Measurements from ENCODE around the gene FAM43B. TPM values are rescaled to one million over a fixed set of nuclear protein-coding genes. Genes with fewer than 3 reads are reported as not detected.
"Not testable (repeated sequence)": the region's sequence is repeated elsewhere in the genome, so short reads cannot be mapped to it uniquely, and the experiment has no call there.

FAM43B gene, protein sequence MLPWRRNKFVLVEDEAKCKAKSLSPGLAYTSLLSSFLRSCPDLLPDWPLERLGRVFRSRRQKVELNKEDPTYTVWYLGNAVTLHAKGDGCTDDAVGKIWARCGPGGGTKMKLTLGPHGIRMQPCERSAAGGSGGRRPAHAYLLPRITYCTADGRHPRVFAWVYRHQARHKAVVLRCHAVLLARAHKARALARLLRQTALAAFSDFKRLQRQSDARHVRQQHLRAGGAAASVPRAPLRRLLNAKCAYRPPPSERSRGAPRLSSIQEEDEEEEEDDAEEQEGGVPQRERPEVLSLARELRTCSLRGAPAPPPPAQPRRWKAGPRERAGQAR
- total RNA-seq (2014; rRNA removed; shearing (Covaris generic)), result not detected in 2 replicates
- polyA plus RNA-seq (2014; cell fraction: nucleus; rRNA removed), result not detected in 2 replicates

- DNase-seq (ENCODE audit: extremely low read depth, low read depth), result no peak
Observed at GRCh38 chr1:20551945-20552727, at the start of gene FAM43B. Gene FAM43B (plus strand): TSS chr1:20552573. CDS start chr1:20552974, 401 bp downstream.

GRCh38 chr1:20505488-20505887 is 46.9 kb upstream of the FAM43B start:
- no peak for DNase-seq (ENCODE audit: extremely low read depth, low read depth)

DNA sequence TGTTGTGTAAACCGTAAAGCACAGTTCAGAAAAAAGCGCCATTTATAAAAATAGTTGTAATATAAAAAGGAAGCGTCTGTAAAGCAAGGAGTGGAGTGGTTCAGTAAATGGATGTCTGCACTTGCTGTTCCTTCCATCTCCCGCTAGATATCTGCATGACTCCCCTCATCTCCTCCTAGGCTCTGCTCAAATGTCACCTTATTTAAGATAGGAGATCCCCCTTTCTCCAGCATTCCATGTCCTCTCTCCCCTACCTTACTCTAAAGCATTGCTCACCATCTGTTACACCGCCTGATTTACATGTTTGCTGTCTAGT is 45.2 kb upstream of the FAM43B start:
- no peak for DNase-seq (ENCODE audit: extremely low read depth, low read depth)

DNA sequence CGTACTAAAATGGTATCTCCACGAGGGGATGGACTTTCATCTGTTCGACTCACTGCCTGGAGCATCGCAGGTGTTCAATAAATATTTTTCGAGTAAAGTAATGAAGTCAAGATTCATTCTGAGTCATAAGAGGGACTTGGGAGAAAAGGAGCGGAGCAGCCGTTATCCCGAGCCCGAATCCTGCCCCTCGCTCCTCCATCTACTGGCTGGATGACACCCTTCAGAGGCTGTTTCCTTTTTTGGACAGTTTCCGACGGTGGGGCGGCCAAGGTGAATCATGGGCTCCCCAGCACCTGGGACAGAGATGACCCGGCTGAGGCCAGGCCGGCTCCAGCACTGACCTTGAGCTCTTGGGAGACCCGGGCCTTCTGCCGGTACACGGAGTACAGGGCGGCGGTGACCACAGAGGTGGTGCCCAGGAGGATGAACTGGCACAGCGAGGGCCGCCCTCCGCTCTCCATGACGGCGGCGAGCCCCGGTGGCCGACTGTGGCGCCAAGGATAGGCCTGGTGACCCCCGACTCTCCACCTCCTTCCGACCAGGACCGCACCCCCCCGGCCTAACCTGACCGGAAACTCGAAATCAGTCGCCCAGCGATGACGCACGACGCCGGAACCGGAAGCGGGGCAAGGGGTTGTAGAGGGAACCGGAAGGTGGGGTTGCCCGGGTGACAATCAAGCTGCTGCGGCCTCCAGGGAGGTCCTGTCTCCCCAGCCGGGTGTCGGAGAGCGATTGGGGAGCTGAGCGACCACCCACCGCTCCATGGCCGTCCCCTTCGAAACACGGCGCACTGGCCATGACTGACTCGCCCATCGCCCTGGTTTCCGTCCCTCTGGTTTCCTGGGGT is 44.6 kb upstream of the FAM43B start, which contains the start of gene MUL1:
Gene MUL1 (minus strand): TSS at position 588 of the 847 bp plus-strand sequence. CDS start 127 bp downstream, at position 461.
- peak; percentile 83 for DNase-seq (ENCODE audit: extremely low read depth, low read depth)

- no peak for DNase-seq (ENCODE audit: extremely low read depth, low read depth)
Observed at GRCh38 chr1:20508411-20508771, 44.0 kb upstream of the FAM43B start.

DNA sequence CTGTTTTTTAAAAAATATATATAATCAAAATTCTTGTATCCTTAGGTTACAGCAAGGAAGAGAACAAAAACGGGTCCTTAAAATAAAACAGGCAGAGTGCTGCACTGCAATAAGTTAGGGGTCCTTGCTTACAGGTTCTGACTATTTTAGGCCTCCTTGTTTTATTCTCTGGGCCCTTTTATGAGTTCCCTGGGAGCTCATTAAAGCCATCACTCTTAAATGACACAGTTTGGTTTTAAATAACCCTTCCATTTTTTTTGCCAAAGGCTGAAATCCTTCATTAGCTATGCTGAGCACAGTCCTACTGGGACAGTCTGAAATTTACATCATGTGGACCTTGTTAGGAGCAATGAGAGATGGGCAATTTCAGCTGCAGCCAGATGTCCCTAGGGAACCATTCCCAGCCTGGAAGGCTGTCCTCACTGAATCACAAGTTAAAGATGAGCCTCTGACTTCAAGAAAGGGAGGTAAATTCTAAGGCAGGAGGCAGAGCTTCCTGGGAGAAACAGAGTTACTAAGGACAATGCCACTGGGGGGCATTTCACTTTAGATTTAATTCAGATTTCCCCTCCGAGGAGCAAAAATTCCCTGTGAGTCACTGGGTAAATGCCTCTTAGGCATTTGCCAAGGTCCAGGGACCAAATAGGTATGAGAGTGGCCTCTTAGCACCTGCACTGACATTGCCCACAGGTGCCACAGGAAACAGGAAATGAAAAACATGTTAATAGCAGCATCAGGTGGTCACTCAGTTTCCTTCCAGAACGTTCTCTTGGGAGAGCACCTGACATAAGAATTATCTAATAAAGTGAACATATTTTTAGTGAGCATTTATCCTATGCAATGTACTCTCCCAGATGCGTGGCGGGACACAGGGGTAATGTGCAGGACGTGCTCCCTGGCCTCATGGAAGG is 40.6 kb upstream of the FAM43B start:
- no peak for DNase-seq (ENCODE audit: extremely low read depth, low read depth)

- not testable (repeated sequence) for DNase-seq (ENCODE audit: extremely low read depth, low read depth)
Observed at GRCh38 chr1:20519609-20520262, 32.6 kb upstream of the FAM43B start.

GRCh38 chr1:20521960-20522861 is 30.2 kb upstream of the FAM43B start:
- DNase-seq (ENCODE audit: extremely low read depth, low read depth), result peak; percentile 61

DNA sequence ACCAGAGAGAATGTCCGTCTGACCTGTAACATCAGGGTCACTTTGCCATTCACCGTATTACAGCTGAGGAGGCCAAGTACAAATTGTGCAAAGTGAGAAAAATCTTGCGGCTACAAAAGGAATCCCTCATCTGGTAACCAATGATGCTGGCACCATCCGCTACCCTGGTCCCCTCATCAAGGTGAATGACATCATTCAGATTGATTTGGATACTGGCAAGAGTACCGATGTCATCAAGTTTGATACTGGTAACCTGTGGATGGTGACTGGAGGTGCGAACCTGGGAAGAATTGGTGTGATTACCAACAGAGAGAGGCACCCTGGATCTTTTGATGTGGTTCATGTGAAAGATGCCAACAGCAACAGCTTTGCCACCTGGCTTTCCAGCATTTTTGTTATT is 26.1 kb upstream of the FAM43B start:
- DNase-seq (ENCODE audit: extremely low read depth, low read depth), result no peak

DNA sequence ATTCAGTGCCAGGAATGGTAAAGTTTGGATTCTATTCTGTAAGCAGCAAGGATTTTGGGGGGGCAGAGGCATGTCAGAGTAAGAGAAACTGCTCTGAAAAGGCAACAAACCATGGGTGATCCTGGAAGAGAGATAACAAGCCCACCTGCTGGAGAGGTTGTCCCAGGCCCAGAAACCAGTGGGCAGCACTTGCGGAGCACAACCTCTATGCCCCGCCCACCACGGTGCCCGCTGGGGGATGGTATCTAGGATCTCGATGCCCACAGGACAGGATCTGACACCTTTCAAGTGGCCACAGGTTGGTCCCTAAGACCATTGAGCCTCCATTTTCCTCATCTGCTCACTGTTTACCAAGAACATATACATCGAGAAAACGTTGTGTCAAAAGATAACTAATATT is 24.2 kb upstream of the FAM43B start:
- DNase-seq (ENCODE audit: extremely low read depth, low read depth), result no peak

DNA sequence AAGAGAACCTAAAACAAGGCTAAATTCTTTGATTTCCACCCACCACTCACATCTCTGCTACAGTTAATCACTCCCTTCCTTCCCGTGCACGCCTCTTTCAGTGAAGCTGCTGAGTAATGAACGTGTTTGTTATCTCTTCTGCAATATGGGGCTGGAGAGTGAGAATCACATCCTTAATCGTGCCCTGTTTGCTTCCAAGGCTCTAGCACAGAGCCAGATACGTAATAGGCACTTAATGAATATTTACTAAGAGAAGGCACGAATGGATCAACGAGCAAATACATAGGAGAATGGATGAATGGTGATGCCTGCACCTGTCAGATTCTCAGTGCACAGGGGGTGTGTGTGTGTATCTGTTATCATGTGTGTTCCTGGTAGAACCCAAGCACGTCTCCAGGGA is 22.1 kb upstream of the FAM43B start:
- DNase-seq (ENCODE audit: extremely low read depth, low read depth), result no peak

GRCh38 chr1:20530901-20531300 is 21.5 kb upstream of the FAM43B start:
- no peak for DNase-seq (ENCODE audit: extremely low read depth, low read depth)

DNA sequence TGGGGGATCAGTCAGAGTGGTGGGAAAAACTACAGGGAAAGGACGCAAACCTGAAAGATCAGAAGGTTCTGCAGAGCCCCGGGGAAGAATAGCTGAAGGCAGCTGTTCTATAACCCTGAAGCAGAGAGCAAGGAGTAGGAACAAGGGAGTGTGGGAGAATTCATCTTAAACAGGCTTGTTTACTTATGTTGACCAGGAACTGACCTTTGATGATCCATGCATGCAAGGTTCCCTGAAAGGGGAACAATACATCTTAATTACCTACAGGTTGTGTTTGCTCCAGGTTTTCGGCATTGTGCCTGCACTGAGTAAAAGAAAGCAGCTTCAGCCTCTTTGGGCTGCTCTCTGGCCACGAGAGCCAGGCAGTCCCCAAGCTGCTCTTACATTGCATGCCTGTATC is 18.7 kb upstream of the FAM43B start:
- DNase-seq (ENCODE audit: extremely low read depth, low read depth), result no peak

DNA sequence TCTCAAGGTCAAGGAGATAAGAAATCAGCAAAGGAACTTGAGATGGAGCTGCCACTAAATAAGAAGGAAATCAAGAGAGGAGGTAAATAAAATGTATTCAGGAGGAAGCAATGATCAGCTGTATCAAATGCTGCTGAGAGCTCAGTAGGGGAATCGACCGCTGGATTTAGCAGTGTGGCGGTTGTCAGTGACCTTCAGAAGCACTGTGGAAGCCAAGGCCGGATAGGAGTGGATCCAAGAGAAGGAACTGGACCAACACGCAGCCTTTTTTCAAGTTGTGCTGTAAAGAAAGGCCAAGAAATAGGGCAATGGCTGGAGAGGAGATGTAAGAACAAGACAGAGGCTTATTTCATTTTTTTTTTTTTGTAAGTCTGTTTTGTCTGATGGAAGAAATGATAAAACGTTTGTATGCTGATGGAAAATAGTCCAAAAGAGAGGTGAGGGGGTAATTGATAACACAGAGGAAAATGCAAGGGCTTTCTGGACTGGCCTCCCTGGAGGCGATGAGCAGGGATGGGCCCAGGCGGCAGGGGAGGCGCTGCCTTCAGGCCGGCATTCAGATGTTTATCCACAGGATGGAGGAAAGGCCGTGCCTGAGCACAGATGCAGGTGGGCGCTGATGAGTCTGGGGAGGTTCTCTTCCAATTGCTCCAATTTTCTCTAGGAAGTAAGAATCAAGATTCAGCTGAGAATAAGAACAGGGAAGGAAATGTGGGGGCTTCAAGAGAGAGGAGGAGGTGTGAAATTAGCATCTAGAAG is 17.5 kb upstream of the FAM43B start:
- DNase-seq (ENCODE audit: extremely low read depth, low read depth), result no peak

DNA sequence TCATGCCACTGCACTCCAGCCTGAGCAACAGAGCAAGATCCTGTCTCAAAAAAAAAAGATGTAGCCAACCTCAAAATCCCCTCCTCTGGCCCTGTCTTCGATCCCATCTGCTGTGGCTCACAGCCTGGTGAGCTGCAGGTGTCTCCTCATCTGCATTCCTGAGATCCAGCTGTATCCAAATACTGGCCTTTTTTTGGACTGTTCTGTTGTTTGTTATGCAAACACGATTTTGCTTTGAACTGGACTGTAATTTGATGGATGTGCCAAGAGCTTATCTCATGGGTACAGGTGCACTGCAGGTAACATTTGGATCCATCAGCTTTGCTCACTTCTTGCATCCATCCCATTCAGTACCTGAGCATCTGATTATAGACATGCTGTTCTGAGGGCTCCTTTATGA is 14.1 kb upstream of the FAM43B start:
- DNase-seq (ENCODE audit: extremely low read depth, low read depth), result no peak

DNA sequence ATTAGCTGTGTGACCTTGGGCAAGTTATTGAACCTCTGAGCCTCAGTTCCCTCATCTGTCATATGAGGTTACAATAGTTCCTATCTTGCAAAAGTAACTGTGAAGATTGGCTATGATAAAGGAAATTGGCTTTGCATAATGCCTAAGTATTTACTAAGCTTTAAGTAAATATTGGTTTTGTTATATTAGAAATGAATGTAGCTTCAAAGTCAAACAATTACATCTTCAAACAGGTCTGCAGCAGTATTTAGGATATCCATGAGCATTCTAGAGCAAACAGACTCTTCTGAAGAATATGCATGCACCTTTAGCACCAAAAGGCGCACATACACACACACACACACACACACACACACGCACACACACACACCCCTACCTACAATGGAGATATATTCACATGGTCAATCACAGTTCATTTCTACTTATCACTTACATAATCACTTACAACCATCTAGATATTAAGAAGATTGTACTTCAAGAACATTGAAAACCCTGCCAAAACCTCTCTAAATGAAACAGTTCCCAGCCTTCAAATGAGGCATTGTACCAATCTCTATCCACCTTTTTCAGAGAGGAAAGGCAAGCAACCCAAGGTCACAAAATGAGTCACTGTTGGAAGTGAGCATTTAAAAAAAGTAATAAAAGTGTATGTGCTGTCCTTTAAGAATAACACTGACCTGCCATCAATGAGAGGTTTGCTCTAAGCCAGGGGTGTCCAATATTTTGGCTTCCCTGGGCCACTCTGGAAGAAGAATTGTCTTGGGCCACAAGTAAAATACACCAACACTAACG is 13.4 kb upstream of the FAM43B start:
- no peak for DNase-seq (ENCODE audit: extremely low read depth, low read depth)

DNA sequence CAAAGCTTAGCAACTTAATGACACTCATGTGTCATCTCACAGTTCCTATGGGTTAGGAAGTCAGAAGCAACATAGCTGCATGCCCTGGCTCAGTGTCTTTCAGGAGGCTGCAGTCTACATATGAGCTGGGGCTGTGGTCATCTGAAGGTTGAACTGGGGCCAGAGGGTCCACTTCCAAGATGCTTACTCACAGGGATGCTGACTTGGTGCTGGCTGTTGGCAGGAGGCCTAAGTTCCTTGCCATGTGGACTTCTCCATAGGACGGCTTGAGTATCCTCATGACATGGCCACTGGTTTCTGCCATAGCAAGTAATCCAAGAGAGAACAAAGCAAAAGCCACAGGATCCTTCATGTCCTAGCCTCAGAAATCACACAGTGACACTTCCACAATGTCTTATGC is 12.1 kb upstream of the FAM43B start:
- no peak for DNase-seq (ENCODE audit: extremely low read depth, low read depth)

Data from NCI-H460 (cell line).